Endodermal cell (in vitro differentiated cells): ENCODE measurements around the gene ANKRD6. TPM values are rescaled to one million over a fixed set of nuclear protein-coding genes. Genes with fewer than 3 reads are reported as not detected.

Experiments used
- DNase-seq: peaks from one replicate; pipeline ENCODE4 v3.0.0-alpha.2; 2017
- H3K27ac ChIP-seq: 2 replicates; pipeline ENCODE4 v1.5.1; 2013; ENCODE audit warnings: mild to moderate bottlenecking, low read depth, low read length, moderate library complexity
- H3K27me3 ChIP-seq: 2 replicates; pipeline ENCODE4 v1.6.1; 2013; ENCODE audit warnings: mild to moderate bottlenecking, low read length, moderate library complexity; ENCODE audit not compliant: insufficient read depth, control insufficient read depth, poor library complexity, severe bottlenecking
- H3K36me3 ChIP-seq: 2 replicates; pipeline ENCODE4 v1.7.0; 2013; ENCODE audit warnings: mild to moderate bottlenecking, low read length, moderate library complexity; ENCODE audit not compliant: control insufficient read depth, insufficient read depth
- H3K4me1 ChIP-seq: one replicate; pipeline ENCODE4 v1.7.0; 2013; ENCODE audit warnings: low read length; ENCODE audit not compliant: control insufficient read depth, insufficient read depth
- H3K4me3 ChIP-seq: 2 replicates; pipeline ENCODE4 v1.5.1; 2013; ENCODE audit warnings: mild to moderate bottlenecking, low read length, moderate library complexity
- H3K9ac ChIP-seq: 2 replicates; pipeline ENCODE4 v1.6.1; 2013; ENCODE audit warnings: mild to moderate bottlenecking, low read length, moderate library complexity; ENCODE audit not compliant: poor library complexity, severe bottlenecking; ENCODE audit errors: extremely low read depth
- H3K9me3 ChIP-seq: 2 replicates; pipeline ENCODE4 v1.6.1; 2013; ENCODE audit warnings: mild to moderate bottlenecking, low read length, moderate library complexity; ENCODE audit not compliant: control insufficient read depth
- H3K27ac Mint-ChIP-seq: 2 replicates; pipeline ENCODE4 v1.8.0; 2020; ENCODE audit warnings: mixed read lengths
- H3K27me3 Mint-ChIP-seq: 2 replicates; pipeline ENCODE4 v1.8.0; 2021; ENCODE audit warnings: mild to moderate bottlenecking, mixed read lengths; ENCODE audit not compliant: insufficient read depth
- H3K36me3 Mint-ChIP-seq: 2 replicates; pipeline ENCODE4 v1.8.0; 2020; ENCODE audit warnings: low read depth, mixed read lengths
- H3K4me1 Mint-ChIP-seq: 2 replicates; pipeline ENCODE4 v1.8.0; 2020; ENCODE audit warnings: mixed read lengths
- H3K4me3 Mint-ChIP-seq: 2 replicates; pipeline ENCODE4 v1.8.0; 2020; ENCODE audit warnings: mild to moderate bottlenecking, moderate library complexity, mixed read lengths
- H3K9me3 Mint-ChIP-seq: 2 replicates; pipeline ENCODE4 v1.8.0; 2020; ENCODE audit warnings: mild to moderate bottlenecking, mixed read lengths
- CTCF ChIP-seq: fragments of 200-600 bp; sonication (generic); conservative IDR thresholded peaks from 2 replicates; pipeline ENCODE4 v1.5.0; 2021; ENCODE audit warnings: antibody characterized with exemption, mild to moderate bottlenecking
- WGBS, 2 experiments: methylation state at CpG; one replicate each; pipeline versions ENCODE4 v1.1.5 to v1.1.7; 2013; ENCODE audit warnings: missing lambda C conversion rate in 2 of 2, mixed read lengths in 1 of 2; ENCODE audit not compliant: insufficient coverage in 1 of 2, insufficient read length in 1 of 2; 5-methylcytosine and 5-hydroxymethylcytosine counted together
- total RNA-seq, 2 donors: library from RNA; stranded (reverse); fragmentation: NEBNext Ultra II Directional in 1 of 2; extraction: Animal tissue kit (Norgen Biotek cat#: 25700) in 1 of 2; gene quantifications; 2 replicates in 1 of 2; 3 replicates in 1 of 2; pipeline ENCODE4 v1.2.1, GENCODE V29; 2021

The ANKRD6 gene
- total RNA-seq, 2 donors from 2014 or later, result 88.7 to 110 TPM

- no peak for DNase-seq
- Histone ChIP-seq H3K4me1 (peaks cover 23% of the 10 kb centered on the region), H3K9me3 (no peaks in the 10 kb centered on the region), H3K36me3 (peaks cover 25% of the 10 kb centered on the region), H3K27me3 (no peaks in the 10 kb centered on the region), H3K4me3 (no peak overlapping the region), H3K9ac (no peak overlapping the region), H3K27ac (no peak overlapping the region)
- 75 to 96% methylated on average over 1 to 3 of the region's 3 CpGs for whole genome bisulfite sequencing, 2 experiments
- peaks cover 14% of the 10 kb centered on the region for H3K36me3 Mint-ChIP-seq
- H3K4me3 Mint-ChIP-seq, result no peak overlapping the region
- peak overlapping the region; percentile 4 for H3K27ac Mint-ChIP-seq
- H3K4me1 Mint-ChIP-seq, result peaks cover 54% of the 10 kb centered on the region
- TF ChIP-seq CTCF, result no peak
- H3K9me3 Mint-ChIP-seq, result no peaks in the 10 kb centered on the region
- H3K27me3 Mint-ChIP-seq, result no peaks in the 10 kb centered on the region
These were observed 151.6 kb downstream of the ANKRD6 start for GRCh38 chr6:89584539-89584938.

- no peaks in the 10 kb centered on the region for H3K9me3 ChIP-seq
- 100% methylated on average over 1 of the region's 1 CpG; no CpG with 5 or more reads in 1 of the 2 experiments for WGBS, 2 experiments
These were observed 152.2 kb downstream of the ANKRD6 start for GRCh38 chr6:89585154-89585553.

GRCh38 chr6:89589297-89590025 is 156.5 kb downstream of the ANKRD6 start:
- H3K36me3 ChIP-seq, result peaks cover 7% of the 10 kb centered on the region
- no peaks in the 10 kb centered on the region for H3K27me3 ChIP-seq
- Mint-ChIP-seq H3K36me3 (peaks cover 20% of the 10 kb centered on the region), H3K4me3 (peak overlapping the region; percentile 18), H3K27me3 (no peaks in the 10 kb centered on the region), H3K27ac (peak overlapping the region; percentile 96), H3K9me3 (no peaks in the 10 kb centered on the region), H3K4me1 (peaks cover 58% of the 10 kb centered on the region)
- H3K4me3 ChIP-seq, result no peak overlapping the region
- peak; percentile 19 for TF ChIP-seq CTCF
- H3K9me3 ChIP-seq, result no peaks in the 10 kb centered on the region
- H3K4me1 ChIP-seq, result peaks cover 19% of the 10 kb centered on the region
- peak; percentile 96 for DNase-seq
- WGBS, 2 experiments, result 34 to 72% methylated on average over 6 to 7 of the region's 7 CpGs
- peak overlapping the region; percentile 71 for H3K27ac ChIP-seq
- H3K9ac ChIP-seq, result peak overlapping the region; percentile 66

More at GRCh38 chr6:89585154-89585553, 152.2 kb downstream of the ANKRD6 start:
- Histone ChIP-seq H3K4me1 (peaks cover 26% of the 10 kb centered on the region), H3K27me3 (no peaks in the 10 kb centered on the region), H3K36me3 (peaks cover 22% of the 10 kb centered on the region), H3K4me3 (no peak overlapping the region), H3K27ac (no peak overlapping the region), H3K9ac (no peak overlapping the region)
- DNase-seq, result no peak
- no peak overlapping the region for H3K27ac Mint-ChIP-seq
- H3K4me1 Mint-ChIP-seq, result peaks cover 57% of the 10 kb centered on the region
- H3K4me3 Mint-ChIP-seq, result no peak overlapping the region
- no peaks in the 10 kb centered on the region for H3K27me3 Mint-ChIP-seq
- peaks cover 10% of the 10 kb centered on the region for H3K36me3 Mint-ChIP-seq
- no peaks in the 10 kb centered on the region for H3K9me3 Mint-ChIP-seq
- no peak for TF ChIP-seq CTCF
